Measurements from ENCODE around the gene GALNT9.
"Not testable (repeated sequence)": the region's sequence is repeated elsewhere in the genome, so short reads cannot be mapped to it uniquely, and the experiment has no call there.

GALNT9 gene

DNA sequence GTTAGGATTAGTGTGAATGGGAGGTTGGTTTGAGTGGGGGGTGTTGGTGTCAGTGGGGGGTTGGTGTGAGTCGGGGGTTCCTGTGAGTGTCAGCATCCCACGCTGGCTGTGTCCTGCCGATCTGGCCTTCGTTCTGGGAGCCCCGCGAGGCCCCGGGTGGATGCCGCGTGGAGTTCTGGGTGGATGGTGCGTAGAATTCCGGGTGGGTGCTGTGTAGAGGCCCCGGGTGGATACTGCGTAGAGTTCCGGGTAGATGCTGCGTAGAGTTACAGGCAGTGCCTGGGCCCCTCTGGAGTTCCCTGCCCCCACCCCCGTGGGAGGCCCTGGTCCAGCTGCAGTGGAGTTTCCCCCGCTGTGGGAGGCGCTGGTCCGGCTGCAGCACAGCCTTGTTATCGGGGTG, 176.4 kb downstream of the GALNT9 start:
- DNase-seq, result no peak

DNA sequence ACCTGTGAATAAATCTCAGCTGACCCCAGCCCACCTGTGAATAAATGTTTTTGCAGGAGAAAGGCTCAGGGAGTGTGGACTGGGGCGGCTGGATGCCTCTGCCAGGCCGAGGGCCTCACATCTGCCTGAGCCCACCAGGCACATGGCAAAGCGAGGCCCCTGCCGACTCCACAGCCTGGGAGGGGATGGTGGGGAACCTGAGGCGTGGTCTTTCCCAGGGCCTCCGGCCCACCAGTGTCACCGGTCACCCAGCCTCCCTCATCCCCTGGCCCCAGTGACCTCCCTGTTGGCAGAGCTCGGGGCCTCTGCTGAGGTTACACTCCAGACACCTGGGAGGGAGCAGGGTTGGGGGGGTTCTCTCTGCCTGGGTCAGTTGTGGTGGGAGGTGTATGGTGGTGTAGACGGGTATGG, 177.0 kb downstream of the GALNT9 start:
- no peak for DNase-seq

DNA sequence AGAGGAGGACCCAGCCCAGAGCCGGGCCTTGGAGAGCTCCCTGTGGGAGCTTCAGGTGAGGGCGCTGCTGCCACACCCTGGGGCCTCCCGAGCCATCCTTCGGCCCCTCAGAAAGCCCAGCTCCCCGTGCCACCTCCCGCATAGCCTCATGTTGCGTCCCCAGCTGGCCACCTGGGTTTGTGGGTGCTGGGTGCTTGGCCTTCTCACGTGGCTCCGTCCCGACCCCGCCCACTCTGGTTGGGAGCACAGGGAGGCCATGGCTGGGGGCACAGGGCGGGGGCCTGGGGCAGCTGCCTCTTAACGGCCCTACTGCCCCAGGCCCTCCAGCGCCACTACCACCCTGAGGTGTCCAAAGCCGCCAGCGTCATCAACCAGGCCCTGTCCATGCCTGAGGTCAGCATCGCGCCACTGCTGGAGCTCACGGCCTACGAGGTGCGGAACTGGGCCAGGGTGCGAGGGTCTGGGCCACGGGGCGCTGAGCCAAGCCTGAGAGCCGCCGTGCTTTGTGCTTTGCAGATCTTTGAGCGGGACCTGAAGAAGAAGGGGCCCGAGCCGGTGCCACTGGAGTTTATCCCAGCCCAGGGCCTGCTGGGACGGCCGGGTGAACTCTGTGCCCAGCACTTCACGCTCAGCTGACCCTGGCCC, 177.5 kb downstream of the GALNT9 start:
- DNase-seq, result no peak

DNA sequence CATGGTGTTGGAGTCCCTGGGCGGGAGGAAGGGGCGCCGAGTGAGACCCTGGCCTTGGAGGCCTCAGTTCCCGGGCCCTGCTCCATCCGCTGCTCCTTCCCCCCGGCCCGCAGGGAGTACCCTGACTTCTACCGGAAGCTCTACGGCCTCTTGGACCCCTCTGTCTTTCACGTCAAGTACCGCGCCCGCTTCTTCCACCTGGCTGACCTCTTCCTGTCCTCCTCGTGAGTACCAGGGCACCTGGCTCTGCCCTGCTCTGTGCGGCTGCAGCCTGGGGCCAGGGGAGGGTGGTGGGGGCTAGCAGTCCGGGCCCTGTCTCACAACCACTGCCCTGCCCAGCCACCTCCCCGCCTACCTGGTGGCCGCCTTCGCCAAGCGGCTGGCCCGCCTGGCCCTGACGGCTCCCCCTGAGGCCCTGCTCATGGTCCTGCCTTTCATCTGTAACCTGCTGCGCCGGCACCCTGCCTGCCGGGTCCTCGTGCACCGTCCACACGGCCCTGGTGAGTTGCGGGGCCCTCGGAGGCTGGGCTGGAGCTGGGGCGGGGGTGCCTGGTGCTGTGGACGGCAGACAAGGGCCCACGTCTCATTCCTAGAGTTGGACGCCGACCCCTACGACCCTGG, 178.1 kb downstream of the GALNT9 start:
- no peak for DNase-seq

DNA sequence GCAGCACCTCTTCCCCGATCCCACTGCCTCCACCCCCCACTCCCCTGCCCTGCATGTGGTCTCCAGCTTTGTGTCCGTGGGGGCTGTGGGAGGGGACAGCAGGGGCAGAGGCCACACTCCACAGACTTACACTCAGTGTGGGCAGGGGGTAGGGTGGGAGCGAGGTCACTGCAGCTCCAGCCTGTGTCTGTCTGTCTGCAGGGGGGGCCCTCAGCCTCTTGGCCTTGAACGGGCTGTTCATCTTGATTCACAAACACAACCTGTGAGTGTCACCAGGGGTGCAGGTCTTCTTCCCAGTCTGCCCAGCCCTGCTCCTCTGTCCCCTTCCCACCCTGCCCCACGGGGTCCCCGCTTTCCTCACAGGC, 178.6 kb downstream of the GALNT9 start:
- no peak for DNase-seq

DNA sequence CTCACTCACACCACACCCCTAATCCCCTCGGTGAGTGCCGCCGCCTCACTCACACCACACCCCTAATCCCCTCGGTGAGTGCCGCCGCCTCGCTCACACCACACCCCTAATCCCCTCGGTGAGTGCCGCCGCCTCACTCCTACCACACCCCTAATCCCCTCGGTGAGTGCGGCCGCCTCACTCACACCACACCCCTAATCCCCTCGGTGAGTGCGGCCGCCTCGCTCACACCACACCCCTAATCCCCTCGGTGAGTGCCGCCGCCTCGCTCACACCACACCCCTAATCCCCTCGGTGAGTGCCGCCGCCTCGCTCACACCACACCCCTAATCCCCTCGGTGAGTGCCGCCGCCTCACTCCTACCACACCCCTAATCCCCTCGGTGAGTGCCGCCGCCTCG, 179.9 kb downstream of the GALNT9 start:
- not testable (repeated sequence) for DNase-seq

DNA sequence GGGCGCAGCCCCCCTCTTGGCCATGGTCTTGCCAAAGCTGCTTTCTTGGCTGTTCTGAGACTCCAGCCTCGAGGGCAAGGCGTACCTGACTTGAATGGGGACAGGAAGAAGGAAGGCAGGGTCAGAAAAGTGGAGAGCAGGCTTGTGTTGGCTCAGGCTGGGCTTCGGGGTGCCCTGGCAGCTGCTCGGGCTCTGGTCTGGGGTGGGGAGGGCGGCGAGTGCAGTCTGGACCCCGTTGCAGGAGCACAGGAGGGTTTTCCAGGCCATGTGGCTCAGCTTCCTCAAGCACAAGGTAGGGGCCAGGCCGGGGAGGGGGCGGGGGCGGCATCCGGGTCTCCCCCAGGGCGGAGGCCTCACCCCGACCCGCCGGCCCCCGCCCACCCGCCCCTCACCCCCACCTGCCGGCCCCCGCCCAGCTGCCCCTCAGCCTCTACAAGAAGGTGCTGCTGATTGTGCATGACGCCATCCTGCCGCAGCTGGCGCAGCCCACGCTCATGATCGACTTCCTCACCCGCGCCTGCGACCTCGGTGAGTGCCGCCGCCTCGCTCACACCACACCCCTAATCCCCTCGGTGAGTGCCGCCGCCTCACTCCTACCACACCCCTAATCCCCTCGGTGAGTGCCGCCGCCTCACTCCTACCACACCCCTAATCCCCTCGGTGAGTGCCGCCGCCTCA, 180.9 kb downstream of the GALNT9 start:
- no peak for DNase-seq

DNA sequence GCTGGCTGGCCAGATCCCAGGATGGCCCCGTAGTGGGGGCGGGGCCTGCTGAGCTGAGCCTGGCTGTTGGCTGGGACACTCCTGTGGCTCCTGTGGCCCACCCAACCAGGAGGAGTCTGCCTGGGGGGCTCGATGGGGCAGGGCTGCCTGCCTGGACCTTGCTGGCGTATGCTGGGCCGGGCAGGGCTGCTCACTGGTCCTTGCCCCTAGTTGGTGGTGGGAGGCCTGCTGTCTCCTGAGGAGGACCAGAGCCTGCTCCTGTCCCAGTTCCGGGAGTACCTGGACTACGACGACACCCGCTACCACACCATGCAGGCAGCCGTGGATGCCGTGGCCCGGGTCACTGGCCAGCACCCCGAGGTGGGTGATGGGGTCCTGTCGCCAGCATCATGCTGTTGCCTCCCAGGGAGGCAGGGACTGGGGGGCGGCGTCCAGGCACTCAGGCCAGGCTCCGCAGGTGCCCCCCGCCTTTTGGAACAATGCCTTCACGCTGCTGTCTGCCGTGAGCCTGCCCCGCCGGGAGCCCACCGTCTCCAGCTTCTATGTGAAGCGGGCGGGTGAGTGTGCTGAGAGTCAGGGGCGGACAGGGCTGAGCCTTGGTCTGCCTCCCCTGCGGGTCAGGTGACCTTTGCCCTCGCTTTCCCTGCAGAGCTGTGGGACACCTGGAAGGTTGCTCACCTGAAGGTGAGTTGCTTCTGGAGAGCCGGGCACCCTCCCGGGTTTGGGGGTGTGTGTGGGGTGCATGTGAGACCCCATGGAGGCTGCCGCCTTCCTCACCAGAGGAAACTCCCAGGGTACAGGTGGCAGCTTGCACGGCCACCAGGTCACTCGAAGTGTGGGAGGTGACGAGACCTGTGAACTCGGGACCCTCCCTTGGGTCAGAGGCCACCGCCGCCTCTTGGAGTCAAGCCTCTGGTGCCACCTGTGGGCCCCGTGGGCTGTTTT, 181.7 kb downstream of the GALNT9 start:
- no peak for DNase-seq

DNA sequence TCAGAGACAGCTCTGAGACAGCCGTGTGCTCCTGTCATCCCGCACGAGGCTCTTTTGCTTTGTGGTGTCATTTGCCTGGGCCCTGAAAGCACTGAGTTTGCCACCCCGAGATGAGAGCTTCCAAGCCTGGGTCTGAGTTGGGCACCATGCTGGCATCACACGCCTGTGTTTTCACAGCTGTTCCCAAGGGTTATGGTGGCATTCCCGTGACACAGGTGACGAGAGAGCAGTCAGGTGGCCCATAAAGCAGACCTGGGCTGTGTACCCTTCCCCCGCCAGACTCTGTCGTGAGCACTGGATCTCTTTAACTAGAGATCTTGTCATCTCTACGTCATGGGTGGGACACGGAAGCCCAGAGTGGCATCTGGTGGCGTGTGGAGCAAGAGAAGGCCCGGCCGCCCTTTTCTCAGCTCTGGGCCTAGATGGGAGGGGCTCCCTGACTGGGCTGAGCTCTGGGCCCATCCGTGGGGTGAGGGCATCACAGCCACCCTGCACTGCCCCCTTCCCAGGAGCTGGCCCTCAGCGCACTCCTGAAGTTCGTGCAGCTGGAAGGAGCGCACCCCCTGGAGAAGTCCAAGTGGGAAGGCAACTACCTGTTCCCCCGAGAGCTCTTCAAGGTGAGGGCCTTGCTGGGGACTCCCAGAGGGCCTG, 182.5 kb downstream of the GALNT9 start:
- no peak for DNase-seq
